ENCODE measurements around the gene CHCHD6.

CHCHD6 gene

DNA sequence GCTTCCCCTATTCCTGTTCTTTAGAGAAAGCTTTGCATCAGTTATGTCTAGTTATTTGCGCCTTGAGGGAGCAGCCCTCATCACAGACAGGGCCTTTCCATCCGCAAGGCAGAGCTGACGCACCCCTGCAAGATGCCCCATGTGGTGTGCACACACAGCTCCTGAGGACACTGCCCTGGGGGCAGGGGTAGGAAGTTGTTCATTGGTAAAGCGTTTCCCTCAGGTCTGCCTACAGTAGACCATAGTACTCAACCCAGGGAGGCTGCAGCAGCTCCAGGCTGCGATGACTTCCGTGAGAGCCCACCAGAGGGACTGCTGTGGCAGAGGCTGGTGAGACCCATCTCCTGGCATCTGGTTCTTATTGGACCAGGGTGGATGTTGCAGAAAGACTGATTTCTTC, 223.8 kb downstream of the CHCHD6 start:
- DNase-seq: no peak

DNA sequence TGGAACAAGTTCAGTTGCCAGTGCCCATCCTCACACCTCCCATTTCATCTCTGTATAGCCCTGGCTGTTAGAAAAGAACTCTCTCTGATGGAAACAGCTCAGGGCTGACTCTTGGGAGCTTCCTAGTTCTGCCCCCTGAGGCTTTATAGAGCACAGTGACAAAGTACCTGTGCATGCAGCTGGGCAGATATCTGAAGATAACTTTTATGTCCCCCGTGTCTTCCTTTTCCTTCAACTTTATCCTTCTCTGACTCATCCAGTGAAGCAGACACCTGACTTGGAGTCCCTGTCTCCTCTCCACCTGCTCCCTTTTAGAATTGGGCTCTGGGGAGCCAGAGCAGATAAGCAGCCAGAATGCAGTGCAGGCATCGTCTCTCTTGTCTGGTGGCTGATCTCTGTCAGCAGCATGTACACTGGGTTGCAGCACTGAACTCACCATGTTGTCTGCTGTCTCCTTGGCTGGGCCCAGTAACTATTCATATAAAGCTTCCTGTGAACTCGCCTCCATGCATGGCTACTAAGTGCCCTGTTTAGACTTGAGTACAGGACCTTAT, 225.0 kb downstream of the CHCHD6 start:
- no peak for DNase-seq

DNA sequence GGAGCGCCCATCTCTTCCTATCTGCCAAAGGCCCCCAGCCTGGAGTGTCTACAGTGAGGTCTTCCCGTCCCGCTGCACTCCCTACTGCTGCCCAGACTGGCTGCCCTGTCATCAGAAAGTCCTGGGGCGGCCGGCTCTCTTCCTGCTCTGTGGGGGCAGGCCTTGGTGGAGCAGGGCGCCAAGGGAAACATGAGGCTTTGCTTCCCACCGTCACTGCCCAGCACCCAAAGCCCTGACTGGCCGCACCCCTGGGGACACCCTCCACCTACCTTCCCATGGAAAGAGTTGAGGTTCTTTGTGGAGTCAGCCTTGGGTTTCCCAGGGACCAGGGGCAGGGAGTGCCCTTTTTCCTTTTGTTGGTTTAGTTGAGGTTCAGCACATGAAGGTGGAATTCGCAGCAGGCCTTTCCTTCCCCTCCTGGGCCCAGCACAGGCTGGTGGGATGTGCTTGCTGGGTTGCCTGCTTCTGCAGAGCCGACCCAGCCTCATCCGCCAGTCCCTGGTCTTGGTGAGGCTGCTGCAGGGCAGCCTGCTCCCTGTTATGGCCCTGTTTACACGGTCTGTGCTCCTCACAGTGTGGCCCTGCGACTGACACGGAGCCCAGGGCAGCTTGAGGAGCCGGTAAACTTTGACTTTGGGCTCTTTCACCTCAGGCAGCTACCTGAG, 227.0 kb downstream of the CHCHD6 start:
- DNase-seq: no peak

DNA sequence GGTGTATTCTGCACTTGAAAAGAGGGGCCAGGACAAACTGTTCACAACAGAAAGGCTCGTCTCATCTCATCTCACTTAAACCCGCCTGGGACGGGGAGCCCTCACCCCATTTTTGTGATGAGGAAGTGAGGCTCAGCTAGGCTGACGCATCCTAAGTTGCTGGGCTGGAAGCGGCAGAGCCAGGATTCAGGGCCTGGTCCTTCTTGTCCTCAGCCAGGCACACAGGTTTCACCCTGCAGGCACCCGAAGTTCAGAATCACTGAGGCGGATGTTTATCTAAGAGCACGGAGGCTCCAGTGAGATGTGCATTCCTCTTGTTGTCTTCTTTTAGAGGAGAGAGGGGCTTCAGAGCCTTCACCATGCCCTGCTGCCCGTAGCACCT, 227.8 kb downstream of the CHCHD6 start:
- DNase-seq: no peak

DNA sequence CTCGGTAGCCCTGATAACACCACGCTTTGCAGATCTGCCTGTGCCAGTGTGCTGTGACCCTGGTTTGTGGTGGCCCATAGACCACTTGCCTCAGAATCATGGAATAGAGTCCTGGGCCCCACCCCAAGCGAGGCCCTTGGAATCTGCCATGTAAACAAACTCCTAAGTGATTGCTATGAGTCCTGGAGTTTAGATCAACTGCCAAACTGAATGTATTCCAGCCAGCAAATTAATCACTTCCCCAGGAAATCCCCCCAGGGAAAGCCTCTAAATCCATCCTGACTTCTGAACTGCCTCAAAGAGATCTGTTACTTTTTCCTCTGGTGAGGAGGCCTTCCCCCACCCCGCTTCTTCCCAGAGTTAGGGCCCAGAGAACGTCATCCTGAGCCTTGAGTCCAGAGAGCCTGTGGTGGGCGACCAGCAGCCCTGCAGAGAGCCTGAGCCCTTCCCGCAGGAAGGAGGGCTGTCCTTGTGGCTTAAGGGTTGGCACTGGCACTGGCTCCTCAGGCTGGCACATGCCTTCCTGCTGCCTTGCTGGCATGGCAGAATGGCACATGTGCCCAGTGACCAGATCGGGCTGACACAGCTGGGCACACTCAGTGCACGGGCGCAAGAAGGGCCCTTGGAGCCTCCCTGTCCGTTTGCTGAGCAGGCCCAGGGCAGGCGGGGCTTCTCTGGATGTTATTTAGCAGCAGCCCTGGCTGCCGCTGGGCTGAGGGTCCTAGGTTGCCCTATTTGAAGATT, 228.3 kb downstream of the CHCHD6 start:
- DNase-seq: no peak

DNA sequence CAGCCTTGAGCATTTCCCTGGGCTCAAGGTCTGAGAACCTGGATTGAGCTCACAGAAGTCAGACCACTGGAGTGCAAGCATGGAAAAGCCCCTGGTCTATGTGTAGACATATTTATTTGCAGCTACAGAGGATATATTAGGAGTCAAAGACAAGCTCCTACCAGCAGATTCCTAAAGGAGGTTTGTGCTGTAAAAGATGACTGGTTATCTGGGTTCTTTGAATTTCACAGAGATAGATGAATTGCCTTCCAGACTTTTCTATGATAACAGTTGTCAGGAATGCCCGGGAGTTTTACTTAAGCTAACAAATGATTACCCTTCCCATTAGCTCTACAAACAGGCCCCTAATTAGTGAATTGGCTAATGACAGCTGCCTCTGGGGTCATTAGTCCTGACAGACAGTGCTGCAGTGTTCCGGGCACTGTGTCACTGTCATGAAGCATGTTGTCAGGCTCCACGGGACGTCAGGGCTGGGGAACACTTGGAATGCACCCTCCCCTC, 230.0 kb downstream of the CHCHD6 start:
- DNase-seq: no peak

DNA sequence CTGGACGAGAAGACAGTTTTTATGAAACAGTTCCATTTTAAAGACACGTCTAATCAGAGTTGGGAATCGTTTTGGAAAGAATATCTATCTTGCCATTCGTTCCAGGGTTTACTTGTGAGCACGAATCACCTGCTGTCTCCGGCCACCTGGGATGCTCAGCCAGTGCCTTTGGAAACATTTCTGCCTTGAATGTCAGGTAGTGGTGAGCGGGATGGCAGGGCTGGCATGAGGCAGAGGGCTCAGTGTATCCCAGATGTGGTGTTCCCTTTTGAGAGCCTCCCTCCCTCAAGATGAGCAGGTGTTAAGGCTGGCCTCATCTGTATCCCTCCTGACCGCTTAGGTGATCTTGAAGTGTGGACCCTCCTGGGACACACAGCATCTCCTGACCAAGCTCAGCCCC, 231.0 kb downstream of the CHCHD6 start:
- DNase-seq: no peak

DNA sequence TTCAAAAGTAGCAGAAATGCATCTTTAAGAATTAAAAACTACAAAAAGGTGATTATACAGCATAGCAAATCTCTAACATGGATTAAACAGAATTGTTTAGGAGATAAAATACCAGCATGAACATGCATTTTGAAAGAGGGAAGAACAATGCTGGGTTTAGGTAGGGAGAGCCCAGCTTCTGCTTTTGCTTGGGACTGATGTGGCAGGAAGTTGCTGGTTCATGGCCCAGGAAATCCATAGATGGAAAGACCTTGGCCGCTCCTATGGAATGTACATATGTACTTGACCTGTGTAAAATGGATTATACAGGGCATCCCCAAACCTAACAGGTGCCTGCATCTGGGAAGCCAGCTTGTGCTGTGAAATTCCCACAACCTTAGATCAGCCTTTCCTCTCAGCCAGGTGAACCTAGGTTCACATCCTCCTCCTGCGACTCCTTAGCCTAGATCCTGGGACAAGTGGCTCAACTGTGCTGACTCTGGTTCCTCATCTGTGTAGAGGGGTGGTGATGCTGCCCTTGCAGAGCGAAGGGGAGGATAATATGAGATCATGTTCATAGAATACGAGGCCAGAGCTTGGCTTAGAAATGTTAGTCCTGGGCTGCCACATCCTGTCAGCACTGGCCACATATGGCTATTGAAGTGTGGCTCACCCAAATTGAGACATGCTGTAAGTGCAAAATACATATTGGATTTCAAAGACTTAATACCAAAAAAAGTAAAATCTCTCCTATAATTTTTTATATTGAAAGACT, 231.9 kb downstream of the CHCHD6 start:
- DNase-seq: no peak

DNA sequence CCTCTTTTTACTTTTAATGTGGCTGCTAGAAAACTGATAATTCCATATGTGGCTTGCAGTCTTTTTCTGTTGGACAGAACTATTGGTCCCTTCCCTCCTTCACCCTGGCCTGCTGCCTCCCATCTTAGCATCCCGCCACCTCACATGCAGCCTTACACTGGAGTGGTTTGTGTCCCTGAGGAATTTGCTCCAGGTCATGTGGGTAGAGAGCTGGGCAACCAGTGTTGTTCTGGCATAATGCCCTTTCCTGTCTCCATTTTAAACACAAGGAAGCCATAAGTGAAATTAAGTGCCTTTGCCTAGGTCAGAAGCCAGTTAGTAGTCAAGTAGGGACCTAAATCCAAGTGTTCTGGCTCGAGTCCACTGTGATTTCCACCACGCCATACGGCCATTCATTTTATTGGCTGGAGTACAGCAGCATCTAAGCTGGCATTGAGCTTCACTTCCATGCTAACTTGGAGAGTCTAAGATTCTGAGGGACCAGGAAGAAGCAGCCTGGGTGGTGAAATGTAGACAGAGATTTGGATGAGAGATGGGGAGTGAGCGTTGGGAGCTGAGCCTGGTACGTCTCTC, 232.9 kb downstream of the CHCHD6 start:
- no peak for DNase-seq

DNA sequence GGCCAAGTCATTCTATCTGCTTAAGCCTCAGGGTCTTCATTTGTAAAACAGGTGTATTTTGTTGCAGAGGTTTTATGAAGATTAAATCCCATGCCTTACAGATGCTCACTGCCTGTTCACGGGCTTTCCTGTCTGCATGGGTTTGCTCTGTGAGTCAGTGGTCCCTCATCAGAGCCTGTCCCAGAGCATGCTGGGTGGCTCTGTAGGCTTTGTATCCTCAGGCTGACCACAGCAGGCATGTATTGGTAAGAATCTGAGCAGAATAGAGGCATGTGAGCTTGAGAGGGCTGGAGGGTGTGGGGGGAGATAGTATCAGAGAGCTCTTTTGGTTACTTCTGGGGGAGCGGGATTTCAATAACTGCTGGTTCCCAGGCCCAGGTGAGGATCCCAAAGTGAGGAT, 233.5 kb downstream of the CHCHD6 start:
- no peak for DNase-seq

DNA sequence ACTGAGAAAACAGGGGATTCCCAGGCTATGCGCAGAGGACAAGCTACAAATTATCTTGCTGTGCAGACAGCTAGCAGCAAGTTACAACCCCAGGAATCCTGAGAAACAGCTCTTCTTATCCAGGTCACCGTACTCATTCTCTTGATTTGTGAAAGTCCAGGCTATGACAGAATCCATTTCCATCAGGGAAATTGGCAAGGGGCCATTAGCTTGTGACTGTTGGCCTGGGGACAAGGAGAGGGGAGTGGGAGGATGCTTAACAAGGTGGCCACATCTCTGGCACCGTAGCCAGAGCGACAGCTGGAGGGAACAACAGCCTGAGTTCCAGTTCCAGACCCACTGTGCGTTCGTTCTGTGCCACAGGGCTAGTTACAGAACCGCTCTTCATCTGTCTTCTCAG, 233.9 kb downstream of the CHCHD6 start:
- DNase-seq: no peak

DNA sequence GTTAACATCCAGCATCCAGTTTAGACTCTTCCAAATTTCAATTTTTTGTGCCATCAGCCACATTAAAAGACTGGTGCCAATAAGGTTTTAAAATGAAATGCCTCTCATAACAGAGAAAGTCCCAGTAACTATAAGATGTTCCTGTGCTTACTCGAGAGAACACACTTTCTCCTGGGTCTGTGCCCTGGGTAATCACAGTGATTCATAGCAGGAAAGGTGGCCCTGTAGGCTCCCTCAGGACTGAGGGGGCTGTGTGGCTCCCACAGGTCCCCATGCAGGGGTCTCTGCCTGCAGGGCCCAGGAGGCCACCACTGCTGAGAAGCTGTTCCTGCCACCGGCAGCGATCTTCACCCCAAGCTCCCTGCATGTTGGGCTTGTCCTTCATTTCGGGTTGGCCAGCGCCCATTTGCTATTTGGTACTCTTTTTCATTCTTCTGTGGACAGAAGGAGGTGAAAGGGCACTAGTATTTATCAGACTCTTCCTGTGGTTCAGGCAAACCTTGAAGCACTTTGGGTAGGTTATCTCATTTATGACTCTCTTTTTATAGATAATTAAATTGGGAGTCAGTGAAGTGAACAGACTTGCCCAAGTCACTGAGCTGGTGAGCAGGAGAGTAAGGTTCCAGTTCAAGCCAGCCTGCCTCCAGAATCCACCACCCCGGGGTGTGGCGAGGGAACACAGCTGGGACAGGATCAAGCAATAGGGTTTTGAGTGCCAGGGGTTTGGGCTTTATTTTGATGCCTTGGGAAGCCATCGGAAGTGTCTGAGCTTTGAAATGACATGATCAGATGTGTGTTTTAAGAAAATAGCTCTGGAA, 234.7 kb downstream of the CHCHD6 start:
- no peak for DNase-seq

DNA sequence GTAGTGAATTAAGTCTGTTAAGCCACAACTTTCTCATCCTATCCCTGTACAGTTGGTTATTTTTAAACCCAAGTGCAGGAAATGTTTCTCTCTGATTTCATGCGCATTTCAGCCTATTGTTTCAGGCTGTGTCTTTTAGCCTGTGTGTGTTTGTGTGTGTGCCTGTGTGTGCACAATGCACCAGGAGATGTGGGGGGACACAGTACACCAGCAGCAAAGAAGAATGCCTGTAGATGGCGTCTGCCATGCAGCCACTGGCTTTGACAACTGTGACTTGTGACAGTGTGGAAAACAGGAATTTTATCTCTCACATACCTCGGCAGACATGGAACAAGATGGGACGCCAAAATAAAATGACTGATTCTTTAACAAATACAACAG, 235.3 kb downstream of the CHCHD6 start:
- no peak for DNase-seq

DNA sequence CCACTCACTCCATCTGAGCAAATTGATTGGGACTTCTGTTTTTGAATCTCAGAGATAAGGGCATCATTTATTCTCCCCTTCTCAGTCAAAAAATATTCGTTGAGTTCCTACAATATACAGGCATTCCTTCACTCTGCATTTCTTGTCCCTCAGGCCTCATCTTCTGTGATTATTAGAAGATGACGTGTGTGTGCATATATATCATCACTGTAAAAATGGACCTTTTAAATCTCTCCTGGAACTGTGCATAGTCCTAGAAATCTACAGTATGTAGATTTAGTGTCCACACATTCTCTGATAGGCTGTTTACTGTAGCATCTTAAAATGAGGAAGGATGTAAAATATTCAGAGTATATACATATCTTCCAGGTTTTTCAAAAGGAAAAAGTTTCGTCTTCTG, 235.7 kb downstream of the CHCHD6 start:
- DNase-seq: no peak

DNA sequence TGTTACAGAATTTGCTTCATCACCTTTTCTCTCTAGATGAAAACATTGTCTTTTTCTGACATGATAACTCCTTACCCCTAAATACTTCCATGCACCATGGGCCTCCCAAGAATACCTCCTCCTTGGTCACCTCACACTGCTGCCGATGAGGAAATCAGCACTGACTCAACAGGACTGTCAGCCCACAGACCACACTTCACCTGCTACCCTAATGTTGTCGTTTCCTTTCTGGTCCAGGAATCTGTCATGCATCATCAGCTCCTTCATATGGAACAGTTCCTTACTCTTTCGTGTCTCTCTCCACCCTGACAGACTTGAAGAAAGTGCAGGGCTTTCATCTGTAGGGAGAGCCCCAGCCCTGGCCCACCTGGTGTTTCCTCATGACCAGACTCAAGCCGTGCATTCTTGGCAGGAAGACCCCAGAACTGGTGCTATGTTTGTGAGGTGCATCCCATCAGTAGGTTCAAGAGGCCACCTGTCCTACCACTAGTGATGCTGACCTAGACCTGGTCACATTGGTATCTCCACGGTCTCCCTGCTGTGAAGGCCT, 237.8 kb downstream of the CHCHD6 start:
- no peak for DNase-seq

DNA sequence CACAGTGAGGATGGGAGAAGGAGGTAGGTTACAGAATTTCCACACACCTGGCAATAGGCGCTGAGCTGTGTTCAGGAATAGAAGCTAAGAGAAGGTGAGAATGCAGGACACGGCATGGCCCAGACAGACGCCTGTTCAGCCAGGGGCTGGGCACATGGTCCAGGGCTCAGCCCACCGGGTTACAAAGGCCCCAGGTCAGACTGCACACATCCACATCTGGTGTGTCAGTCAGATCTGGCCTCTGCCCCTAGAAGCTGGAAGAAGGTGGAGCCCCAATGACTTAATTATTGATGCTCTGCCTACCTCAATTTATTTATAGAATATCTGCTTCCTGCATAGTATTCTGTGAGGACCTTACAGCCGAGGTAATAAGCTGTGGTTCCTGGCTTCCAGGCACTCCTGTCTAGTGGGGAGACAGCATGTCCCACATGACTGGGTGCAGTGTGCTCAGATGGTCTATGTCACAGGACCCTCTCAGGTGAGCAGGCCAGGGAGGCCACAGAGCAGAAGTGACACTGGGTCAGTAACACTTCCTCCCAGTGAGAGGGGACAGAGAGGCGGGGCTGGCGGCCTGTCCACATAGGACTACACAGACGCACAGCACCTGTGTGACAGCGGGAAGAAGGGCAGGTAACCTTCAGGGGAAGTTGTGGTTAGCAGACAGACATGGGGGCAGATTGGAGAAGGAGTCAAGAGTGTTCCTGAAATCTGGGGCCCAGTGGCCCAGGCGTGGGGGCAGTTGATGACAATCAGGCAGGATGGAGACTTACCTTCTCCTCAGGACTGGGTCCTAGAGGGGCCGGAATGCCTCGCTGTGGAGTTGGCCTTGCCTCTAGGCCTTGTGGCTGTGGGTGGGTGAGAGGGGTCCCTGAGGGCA, 240.3 kb downstream of the CHCHD6 start:
- DNase-seq: no peak

DNA sequence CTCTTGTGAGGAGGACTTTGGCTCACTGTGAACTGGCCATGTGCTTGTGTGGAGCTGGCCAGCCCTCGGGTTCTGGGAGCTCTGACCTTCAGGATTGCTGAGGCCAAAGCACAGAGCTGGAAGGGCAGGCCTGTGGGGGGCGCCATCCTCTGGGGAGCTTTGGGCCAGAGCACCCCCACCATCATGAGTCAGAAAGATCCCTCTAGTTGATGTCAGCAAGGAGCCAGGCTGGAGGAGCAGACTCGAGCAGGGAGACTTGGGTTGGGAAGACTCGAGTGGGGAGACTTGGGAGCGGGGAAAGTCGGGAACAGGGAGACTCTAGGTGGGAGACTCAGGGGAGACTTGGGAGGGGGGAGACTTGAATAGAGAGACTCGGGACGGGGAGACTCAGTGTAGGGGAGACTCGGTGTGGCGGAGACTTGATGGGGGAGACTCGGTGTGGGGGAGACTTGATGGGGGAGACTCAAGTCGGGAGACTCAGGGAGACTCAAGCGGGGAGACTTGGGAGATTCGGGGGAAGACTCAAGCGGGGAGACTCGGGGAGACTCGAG, 241.2 kb downstream of the CHCHD6 start:
- DNase-seq: no peak

DNA sequence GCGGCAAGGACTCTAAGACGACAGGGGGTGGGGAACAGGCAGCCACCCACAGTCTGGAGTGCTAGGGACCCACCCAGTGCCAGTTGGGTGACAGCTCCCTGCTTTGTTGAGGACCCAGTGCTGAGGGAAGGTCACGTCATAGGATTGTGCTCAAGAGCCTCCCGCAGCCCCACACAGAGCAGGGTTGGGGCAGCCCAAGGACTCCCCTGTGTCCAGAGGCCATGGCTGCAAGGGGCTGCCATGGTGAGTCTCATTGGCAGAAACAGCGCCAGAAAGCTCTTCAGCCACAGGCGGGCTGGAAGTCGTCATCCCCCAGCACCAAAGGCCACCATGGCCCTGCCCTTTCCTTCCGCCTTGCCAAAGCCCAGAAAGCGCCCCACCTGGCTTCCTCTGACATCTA, 241.9 kb downstream of the CHCHD6 start:
- no peak for DNase-seq

DNA sequence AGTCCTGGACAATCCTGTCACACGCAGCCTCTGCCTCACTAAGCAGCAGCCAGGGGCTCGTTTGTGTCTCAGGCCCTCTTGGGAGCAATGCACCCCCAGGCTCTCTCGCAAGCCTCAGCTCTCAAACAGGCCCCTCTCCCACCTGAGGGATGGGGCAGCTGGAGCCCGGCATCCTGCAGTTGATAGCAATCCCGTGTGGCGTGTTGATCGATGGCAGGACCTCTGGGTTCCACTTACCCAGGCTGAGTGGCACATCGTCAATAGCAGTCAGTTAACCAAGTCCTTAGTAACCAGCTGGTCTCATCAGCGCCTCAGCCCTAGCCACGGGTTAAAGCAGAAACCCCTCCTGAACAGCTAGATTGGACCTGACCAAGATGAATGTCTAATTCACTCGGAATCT, 242.4 kb downstream of the CHCHD6 start:
- DNase-seq: no peak

DNA sequence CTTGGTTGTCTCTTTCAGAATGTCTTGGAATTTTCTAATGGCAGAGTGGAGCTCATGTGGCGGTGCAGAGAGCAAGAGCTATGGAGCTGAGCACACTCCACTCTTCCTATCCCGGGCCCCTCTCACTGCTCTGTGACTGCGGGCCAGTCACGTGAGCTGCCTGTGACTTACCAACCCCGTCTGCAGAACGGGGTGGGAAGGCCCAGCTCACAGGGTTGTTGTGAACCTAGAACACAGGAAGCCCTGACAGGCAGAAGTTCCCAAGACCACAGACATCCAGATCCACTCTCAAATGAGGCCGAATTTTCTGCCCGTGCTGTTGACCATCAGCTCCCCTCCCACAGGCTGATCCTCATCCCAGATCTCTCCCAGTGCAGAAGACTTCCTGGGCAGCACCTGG, 243.4 kb downstream of the CHCHD6 start:
- DNase-seq: no peak
